NCI-H1930 (cell line): ENCODE measurements around the gene PLAGL2.

ENCODE experiments used
- DNase-seq, 2 experiments: peaks; one replicate each; lab custom pipeline; 2025; lab: John Stamatoyannopoulos, UW

PLAGL2 gene

GRCh38 chr20:32150291-32150848 lies 57.2 kb downstream of the PLAGL2 start:
- DNase-seq = no peak

GRCh38 chr20:32149566-32150170 lies 57.9 kb downstream of the PLAGL2 start:
- no peak for DNase-seq

- no peak for DNase-seq
Measured at GRCh38 chr20:32144898-32145662, 62.5 kb downstream of the PLAGL2 start.

- DNase-seq = no peak
Measured at GRCh38 chr20:32142991-32143390, 64.6 kb downstream of the PLAGL2 start.
